ENCODE data around the gene FAIM2. TPM values are rescaled to one million over a fixed set of nuclear protein-coding genes. Genes with fewer than 3 reads are reported as not detected.

Gene FAIM2
- total RNA-seq, 1 donor from 2014 or later, result not detected

DNA sequence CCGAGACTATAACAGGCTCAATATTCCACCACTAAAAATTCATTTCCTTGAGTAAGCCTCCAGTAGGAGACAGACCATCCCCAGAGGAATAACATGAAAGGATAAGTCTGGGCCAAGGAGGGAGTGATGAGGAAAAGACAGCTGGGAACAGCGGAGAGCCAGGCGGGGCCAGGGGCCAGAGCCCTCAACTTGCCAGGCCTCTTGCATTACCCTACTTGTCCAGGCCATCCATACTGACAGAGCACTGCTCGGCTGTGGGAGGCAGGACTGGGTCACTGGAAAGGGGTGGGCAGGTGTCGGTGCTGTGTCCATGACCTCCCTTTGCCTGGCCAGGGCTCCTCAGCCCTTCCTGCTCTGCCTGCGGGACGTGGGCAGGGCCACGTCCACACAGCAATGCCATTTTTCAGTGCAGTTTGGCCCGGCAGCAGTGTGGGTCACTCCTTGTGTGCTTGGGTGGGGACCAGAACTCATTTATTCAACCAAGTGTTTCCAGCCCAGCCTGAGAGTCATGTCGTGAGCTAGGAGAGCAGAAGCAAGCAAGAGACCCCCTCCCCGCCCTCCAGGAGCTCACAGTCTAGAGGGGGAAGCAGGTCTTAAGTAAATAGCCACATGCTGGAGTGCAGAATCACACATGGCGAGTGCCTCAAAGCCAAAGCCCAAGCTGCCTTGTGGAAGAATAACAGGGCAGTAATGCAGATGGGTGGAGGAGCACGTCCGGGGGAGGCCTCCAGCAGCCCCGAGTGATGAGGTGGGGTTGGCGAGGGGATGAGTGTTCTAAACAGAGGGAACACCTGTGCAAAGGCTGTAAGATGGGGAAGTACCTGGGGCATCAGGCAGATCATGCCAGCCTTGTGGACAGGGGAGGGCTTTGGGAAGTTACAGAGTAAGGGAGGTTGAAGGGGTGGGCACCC is 8.9 kb upstream of the FAIM2 start:
- no peak overlapping the region for H3K27ac Mint-ChIP-seq (ENCODE audit: unreplicated experiment)
- peaks cover 7% of the 10 kb centered on the region for H3K27me3 Mint-ChIP-seq (ENCODE audit: unreplicated experiment)
- H3K9me3 Mint-ChIP-seq (ENCODE audit: unreplicated experiment), result no peaks in the 10 kb centered on the region
- no peak for DNase-seq (ENCODE audit: low spot score)
- no peaks in the 10 kb centered on the region for H3K36me3 Mint-ChIP-seq (ENCODE audit: low read depth, unreplicated experiment)
- TF ChIP-seq CTCF (IDR thresholded peaks at IDR 0.05; ENCODE audit: unreplicated experiment), result no peak
- H3K4me1 Mint-ChIP-seq (ENCODE audit: unreplicated experiment), result no peaks in the 10 kb centered on the region
- no peak overlapping the region for H3K4me3 Mint-ChIP-seq (ENCODE audit: unreplicated experiment)

DNA sequence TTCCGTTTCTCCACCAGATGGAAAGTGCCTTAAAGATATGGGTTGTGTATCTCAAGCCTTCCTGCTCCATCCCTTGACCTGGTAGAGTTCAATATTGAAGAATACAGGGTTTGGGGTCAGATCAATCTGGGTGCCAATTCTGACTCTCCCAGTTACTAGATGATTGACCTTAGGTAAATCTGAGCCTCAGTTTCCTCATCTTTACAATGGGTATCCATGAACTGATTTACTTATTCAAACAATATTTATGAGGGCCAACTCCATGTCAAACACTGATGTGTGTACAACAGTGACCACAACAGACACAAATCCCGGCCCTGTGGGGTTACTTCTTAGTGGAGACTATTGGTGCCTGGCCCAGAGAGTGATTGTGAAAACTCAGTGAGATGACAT is 7.5 kb upstream of the FAIM2 start:
- Mint-ChIP-seq H3K27me3 (ENCODE audit: unreplicated experiment) (peaks cover 9% of the 10 kb centered on the region), H3K4me3 (ENCODE audit: unreplicated experiment) (no peak overlapping the region), H3K36me3 (ENCODE audit: low read depth, unreplicated experiment) (no peaks in the 10 kb centered on the region), H3K4me1 (ENCODE audit: unreplicated experiment) (no peaks in the 10 kb centered on the region), H3K9me3 (ENCODE audit: unreplicated experiment) (no peaks in the 10 kb centered on the region), H3K27ac (ENCODE audit: unreplicated experiment) (no peak overlapping the region)
- DNase-seq (ENCODE audit: low spot score), result no peak
- TF ChIP-seq CTCF (IDR thresholded peaks at IDR 0.05; ENCODE audit: unreplicated experiment), result no peak

DNA sequence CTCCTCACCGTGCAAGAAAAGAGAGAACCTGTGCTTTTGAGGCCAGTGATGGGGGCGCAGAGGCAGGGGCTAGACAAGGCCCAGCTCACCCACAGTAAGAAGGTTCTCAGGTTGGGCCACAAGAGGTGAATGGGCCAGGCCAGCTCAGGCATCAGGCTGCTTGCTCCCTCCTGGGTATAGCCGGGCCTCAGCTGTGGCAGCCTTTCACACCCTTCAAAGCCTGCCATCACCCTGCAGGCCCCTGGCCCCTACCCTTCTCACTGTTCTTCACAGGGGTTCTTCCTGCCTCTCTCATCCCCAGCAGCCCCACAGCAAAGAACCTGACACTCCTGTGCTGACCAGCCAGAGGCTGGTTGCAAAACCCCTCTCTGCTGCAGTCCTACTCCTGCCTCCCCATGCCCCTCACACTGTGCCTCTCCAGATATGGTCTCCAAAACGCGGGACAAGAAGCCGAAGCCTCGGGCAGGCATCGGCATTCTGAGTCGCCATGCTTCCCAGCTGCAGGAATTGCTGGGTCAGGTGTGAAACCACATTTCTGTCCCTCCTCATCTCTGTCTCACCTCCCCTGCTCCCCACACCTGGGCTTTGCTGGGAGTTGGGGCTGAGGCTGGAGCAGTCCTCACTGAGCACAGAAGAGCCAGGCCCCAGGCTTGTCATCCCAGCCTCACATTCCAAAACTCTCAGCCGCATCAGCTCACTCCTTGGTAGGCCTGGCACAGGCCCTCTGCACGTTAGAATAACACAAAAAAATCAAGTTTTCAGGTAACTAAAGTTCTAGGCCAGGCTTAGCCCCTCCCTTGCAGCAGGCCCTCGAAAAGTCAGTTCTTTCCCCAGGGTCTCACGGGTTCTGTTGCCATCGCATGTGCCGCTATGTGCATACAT is 6.9 kb upstream of the FAIM2 start:
- H3K27me3 Mint-ChIP-seq (ENCODE audit: unreplicated experiment), result peaks cover 9% of the 10 kb centered on the region

DNA sequence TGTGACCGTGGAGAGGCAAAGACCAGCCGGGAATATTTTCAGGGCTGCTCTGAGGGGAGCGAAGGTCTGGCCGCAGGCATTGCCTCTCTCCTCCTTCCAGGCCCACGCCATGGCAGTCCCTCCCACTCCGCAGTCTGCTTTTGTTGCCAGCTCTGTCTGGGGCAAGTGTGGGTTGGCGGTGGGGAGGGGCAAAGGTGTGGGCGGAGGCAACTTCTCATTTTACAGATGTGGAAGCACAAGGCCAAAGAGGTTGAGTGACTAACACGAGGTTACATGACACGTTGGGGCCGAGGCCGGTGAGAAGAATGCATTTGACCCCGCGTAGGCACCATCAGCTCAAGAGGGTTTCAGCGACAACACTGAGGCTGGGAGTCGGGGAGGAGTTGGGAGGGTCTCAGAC is 6.1 kb upstream of the FAIM2 start:
- Mint-ChIP-seq H3K4me1 (ENCODE audit: unreplicated experiment) (no peaks in the 10 kb centered on the region), H3K27me3 (ENCODE audit: unreplicated experiment) (peaks cover 12% of the 10 kb centered on the region), H3K4me3 (ENCODE audit: unreplicated experiment) (no peak overlapping the region), H3K27ac (ENCODE audit: unreplicated experiment) (no peak overlapping the region), H3K9me3 (ENCODE audit: unreplicated experiment) (no peaks in the 10 kb centered on the region), H3K36me3 (ENCODE audit: low read depth, unreplicated experiment) (no peaks in the 10 kb centered on the region)
- TF ChIP-seq CTCF (IDR thresholded peaks at IDR 0.05; ENCODE audit: unreplicated experiment), result no peak
- DNase-seq (ENCODE audit: low spot score), result no peak

More for the DNA sequence above, 6.9 kb upstream of the FAIM2 start:
- Mint-ChIP-seq H3K9me3 (ENCODE audit: unreplicated experiment) (no peaks in the 10 kb centered on the region), H3K27ac (ENCODE audit: unreplicated experiment) (no peak overlapping the region), H3K4me1 (ENCODE audit: unreplicated experiment) (no peaks in the 10 kb centered on the region), H3K36me3 (ENCODE audit: low read depth, unreplicated experiment) (no peaks in the 10 kb centered on the region), H3K4me3 (ENCODE audit: unreplicated experiment) (no peak overlapping the region)
- no peak for TF ChIP-seq CTCF (IDR thresholded peaks at IDR 0.05; ENCODE audit: unreplicated experiment)
- DNase-seq (ENCODE audit: low spot score), result no peak

Measured in endothelial cell (in vitro differentiated cells).